Fibroblast of mammary gland (primary cell): ENCODE measurements around the gene LRMDA.

Experiments used
- DNase-seq: peaks from one replicate; pipeline ENCODE4 v3.0.0-alpha.2; 2010; ENCODE audit warnings: low read depth
- H3K4me3 ChIP-seq: 2 replicates; pipeline ENCODE4 v1.5.1; 2011; ENCODE audit warnings: low read depth, mild to moderate bottlenecking, low read length, moderate library complexity; ENCODE audit not compliant: control insufficient read depth
- CTCF ChIP-seq: conservative IDR thresholded peaks from 2 replicates; pipeline ENCODE4 v1.5.1; 2011; ENCODE audit warnings: low read depth, low read length, inconsistent platforms; ENCODE audit not compliant: control insufficient read depth, insufficient read depth

LRMDA gene

DNA sequence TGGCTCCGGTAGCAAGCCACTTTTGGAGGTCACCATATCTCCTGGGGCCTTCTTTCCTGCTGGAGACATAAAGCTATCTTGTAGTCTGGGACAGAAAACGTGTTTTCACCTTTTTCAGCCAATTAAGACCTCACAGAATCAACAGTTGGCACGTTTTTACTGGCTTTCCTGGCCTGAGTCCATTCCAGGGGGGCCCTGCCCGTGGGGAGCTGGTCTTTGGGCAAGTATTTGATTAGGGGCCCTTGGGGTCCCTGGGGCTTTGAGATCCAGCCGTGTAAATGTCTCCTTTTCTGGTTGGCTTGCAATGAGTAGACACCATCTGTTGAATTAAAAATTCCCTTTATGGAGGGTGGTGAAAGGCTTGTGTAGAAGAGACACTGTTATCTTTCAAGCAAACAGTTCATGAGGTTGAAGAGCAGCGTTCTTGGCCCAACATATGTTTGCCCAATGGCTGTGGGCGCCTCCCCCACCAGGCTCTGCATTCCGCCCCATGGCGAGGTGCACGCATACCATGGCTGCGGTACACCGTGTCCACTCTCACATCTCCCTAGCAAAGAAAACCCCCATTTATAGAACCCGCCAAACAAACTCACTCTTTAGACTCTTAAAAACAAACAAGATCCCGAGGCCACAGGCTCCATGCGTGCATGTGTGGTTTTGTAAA is 593.2 kb downstream of the LRMDA start:
- H3K4me3 ChIP-seq = no peak overlapping the region
- TF ChIP-seq CTCF = no peak
- no peak for DNase-seq

GRCh38 chr10:76025124-76025477 is 593.7 kb downstream of the LRMDA start:
- no peak overlapping the region for H3K4me3 ChIP-seq
- no peak for DNase-seq
- no peak for TF ChIP-seq CTCF

DNA sequence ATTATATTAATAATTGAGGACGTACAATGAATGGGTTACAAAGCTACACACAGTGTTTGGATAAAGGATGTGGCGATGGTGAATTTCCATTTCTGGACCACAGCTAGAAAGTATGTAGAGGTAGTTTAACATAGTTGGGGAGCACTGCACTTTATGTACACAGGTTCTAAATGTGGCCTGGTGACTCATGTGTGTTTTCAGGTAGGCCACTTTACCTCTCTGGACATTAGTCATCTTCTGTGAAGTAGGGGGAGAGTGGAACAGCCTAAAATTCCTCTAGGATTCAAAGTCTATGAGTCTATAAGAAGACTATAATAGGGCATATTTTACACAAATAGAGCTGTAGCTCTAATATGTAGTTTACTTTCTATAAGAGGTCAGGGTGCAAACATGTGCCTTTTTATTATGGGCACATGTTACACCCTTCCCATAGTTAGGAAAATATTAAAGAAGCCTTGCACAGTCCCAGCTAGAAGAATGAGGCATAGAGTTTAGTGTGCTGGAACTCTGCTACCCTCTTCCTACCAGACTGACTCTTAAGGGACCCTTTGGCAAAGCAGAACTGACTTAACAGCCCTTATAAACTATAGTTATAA is 594.9 kb downstream of the LRMDA start:
- H3K4me3 ChIP-seq = no peak overlapping the region
- no peak for TF ChIP-seq CTCF

DNA sequence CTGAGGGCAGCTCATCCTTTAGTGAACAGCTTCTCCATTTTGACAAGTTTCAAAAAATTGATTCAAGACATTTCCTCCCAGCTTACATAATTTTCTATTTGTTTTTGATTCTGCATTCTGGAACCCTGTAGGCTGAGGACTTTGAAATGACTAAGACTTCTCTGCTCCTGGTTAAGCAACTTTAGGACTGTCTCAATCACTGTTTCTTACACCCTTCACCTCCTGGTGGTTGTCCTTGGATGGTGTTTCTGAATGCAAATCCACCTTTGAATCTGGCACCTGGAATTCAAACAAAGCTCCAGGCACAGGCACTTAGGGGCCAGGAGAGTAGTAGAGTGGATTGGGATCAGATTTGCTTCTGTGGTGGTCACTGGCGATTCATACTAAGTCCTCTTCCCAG is 595.5 kb downstream of the LRMDA start:
- peak; percentile 27 for DNase-seq

More for the DNA sequence above, 594.9 kb downstream of the LRMDA start:
- no peak for DNase-seq

GRCh38 chr10:76029782-76030181 is 598.4 kb downstream of the LRMDA start:
- no peak overlapping the region for H3K4me3 ChIP-seq
- DNase-seq = no peak
- TF ChIP-seq CTCF = no peak

More for the DNA sequence above, 595.5 kb downstream of the LRMDA start:
- no peak overlapping the region for H3K4me3 ChIP-seq
- peak; percentile 26 for TF ChIP-seq CTCF

DNA sequence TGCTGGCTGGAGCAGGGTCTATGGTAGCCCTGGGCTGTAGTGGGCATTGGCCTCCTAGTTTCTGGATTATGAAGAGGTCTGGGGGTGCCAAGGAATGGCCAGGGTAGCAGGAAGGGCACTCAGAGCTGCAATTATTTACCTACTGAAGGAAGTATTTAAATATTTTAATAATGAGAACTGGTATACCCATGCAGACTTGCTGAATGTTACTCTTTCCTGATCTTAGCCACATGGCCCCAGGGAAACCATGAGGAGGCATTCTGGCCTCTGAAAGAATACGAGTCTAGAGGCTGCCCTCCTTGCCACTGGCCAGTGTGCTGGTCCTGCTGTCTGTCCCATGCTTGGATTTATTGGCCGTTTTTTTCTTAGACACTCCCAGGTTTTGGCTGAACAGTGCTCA is 599.7 kb downstream of the LRMDA start:
- no peak overlapping the region for H3K4me3 ChIP-seq
- no peak for TF ChIP-seq CTCF
- DNase-seq = no peak
